GM13977 (cell line): ENCODE results near the gene B3GLCT.
"Not testable (repeated sequence)": the region's sequence is repeated elsewhere in the genome, so short reads cannot be mapped to it uniquely, and the experiment has no call there.

ENCODE experiments used
- DNase-seq: peaks from one replicate; pipeline ENCODE4 v3.0.0; 2012; ENCODE audit warnings: low spot score
- in situ Hi-C: fragments of 300-500 bp; cut with MboI; formaldehyde crosslinking; loops from one replicate; pipeline ENCODE4 v1.12.0; 2022; ENCODE audit warnings: low sequenced_read_pairs, low pct_unique_long_range_greater_than_20kb, mixed read lengths, inconsistent platforms; ENCODE audit not compliant: unreplicated experiment
- TF ChIP-seq, protein P1 (sequence below): IDR thresholded peaks from 2 replicates; pipeline ENCODE4 v1.5.1; 2012; ENCODE audit warnings: mild to moderate bottlenecking, control low read depth; ENCODE audit not compliant: insufficient read depth; ENCODE audit errors: extremely low read depth, missing control alignments

The B3GLCT gene

DNA sequence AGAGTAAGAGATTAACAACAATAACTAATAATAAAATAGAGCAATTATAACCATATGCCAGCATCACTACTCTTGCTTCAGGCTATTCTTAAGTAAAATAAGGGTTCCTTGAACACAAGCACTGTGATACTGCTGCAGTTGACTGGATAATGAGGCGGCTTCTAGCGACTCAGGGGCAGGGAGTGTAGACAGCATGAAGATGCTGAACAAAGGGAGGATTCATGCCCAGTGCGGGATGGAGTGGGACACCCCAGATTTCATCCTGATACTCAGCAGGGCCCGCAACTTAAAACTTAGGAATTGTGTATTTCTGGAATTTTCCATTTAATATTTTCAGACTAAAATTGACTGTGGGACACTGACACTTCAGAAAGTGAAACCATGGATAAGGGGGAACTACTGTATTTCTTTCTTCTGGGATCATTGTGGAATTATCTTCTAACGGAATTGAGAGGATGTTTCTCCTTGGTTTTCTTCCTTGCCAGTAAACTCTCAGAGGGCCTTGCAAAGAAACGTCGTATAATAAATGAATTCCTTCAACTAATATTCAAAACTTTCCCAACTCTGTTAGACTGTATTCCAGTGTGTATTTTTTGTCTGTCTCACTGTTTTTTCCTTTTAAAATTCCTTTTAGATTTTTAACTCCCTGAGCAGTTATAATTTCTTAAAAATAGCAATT is 127.5 kb downstream of the B3GLCT start:
- DNase-seq, result no peak
- in situ Hi-C loops, result no loop called here
- TF ChIP-seq, protein P1, sequence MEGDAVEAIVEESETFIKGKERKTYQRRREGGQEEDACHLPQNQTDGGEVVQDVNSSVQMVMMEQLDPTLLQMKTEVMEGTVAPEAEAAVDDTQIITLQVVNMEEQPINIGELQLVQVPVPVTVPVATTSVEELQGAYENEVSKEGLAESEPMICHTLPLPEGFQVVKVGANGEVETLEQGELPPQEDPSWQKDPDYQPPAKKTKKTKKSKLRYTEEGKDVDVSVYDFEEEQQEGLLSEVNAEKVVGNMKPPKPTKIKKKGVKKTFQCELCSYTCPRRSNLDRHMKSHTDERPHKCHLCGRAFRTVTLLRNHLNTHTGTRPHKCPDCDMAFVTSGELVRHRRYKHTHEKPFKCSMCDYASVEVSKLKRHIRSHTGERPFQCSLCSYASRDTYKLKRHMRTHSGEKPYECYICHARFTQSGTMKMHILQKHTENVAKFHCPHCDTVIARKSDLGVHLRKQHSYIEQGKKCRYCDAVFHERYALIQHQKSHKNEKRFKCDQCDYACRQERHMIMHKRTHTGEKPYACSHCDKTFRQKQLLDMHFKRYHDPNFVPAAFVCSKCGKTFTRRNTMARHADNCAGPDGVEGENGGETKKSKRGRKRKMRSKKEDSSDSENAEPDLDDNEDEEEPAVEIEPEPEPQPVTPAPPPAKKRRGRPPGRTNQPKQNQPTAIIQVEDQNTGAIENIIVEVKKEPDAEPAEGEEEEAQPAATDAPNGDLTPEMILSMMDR, result no peak

DNA sequence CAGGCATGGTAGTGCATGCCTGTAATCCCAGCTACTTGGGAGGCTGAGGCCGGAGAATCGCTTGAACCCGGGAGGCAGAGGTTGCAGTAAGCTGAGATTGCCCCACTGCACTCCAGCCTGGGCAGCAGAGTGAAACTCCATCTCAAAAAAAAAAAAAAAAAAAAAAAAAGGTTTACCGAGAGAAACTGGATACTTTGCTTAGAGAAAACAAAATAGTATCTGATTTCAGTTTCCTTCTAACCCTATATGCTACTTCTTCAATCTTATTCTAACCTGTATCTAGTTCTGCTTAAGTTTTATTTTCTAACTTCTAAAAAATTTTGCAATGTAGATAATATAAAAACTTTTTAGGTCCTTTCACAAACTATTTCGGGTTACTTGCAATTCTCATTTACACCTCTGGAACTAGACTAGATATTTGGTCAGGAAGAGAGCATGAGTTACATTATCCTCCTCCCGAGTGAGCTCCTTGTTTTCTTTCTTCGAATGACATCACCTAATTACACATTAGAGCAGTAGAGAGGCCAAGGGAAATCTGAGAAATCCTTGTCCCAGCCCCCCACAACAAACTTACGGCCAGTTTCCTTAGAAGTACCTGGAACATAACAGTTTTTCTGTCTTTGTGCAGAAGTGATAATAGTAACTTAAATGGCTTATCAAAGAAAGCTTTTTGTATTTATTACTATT is 128.9 kb downstream of the B3GLCT start:
- DNase-seq, result no peak
- TF ChIP-seq, protein P1, result no peak
- in situ Hi-C loops, result no loop called here

DNA sequence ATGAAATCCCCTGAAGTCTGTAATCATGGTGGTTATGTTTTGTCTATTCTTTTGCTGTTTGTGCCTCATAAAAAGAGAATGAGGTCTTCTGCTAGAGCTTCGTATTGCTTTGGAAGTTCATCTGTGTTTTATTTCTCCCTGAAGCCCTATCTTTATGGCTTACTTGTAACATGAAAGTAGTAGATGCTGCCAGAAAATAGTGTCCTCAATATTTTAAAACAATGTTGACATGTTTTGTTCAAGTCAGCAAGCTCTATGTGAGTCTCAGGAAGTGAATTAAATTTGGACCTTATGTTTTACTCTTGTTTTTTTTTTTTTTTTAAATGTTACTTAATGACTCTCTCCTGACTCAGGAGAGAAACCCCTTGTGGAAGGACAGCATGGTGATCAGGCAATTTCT is 130.5 kb downstream of the B3GLCT start:
- no peak for DNase-seq
- TF ChIP-seq, protein P1, result no peak
- in situ Hi-C loops, result no loop called here

DNA sequence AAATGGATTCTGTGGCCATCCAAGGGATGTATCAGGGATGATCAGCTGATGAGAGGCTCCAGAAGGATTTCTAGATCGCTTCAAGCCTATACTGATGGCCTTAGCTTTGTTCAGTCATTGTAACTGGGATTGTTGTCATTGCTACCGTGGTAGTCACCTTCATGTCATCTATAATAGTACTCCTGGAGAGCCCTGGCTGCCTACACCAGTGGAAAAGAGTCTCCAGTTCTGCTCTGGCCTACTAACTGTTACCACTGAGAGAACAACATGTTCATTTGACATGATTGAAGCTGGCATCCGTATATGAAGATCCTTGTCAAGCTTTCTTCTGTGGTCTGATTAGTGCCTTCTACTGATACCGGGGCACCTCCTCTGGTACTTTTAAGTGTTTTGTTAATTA is 131.3 kb downstream of the B3GLCT start:
- TF ChIP-seq, protein P1, result no peak
- DNase-seq, result no peak
- in situ Hi-C loops, result no loop called here

DNA sequence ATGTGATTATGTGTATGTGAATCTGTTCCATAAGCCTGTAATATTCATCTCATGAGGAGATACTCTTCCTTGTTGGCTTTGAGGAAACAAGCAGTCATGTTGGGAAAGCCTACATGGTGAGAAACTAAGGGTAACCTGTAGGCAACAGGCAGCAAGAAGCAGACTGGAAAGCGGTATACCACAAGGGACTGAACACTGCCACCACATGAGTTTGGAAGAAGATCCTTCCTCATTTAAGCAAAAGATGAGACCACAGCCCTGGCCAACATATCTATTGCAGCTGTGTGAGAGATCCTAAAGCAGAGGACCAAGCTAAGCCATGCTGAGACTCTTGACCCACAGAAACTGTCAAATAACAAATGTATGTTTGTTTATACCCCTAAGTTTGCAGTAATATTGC is 134.8 kb downstream of the B3GLCT start:
- in situ Hi-C loops, result no loop called here
- TF ChIP-seq, protein P1, result no peak
- no peak for DNase-seq

DNA sequence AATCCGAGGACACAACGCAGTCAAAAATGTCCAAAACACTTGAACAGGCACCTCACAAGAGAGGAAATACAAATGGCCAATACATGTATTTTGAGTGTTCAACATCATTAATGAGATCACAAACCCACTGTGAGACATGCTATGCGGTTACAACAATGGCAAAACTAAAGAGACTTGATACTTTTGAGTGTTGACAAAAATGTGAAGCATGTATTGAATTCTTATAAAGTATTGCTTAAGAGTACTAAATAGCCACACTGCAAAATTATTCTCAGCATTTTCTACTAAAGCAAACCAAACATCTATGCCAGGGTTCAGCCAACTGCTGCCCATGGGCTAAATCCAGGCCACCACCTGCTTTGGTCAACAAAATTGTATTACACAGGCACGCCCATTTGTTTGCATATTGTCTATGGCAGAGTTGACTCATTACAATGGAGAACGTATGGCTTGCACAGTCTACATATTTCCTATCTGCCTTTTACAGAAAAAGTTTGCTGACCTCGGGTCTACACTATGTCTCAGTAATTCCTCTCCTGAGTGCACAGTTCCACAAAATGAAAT is 135.3 kb downstream of the B3GLCT start:
- DNase-seq, result no peak
- TF ChIP-seq, protein P1, result no peak
- in situ Hi-C loops, result no loop called here

DNA sequence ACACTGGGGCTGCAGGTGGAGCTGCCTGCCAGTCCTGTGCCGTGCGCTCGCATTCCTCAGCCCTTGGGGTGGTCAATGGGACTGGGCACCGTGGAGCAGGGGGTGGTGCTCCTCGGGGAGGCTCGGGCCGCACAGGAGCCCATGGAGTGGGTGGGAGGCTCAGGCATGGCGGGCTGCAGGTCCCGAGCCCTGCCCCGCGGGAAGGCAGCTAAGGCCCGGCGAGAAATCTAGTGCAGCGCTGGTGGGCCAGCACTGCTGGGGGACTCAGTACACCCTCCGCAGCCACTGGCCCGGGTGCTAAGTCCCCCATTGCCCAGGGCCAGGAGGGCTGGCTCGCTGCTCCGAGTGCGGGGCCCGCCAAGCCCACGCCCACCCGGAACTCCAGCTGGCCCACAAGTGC is 139.8 kb downstream of the B3GLCT start:
- in situ Hi-C loops, DNase-seq: not testable (repeated sequence)

DNA sequence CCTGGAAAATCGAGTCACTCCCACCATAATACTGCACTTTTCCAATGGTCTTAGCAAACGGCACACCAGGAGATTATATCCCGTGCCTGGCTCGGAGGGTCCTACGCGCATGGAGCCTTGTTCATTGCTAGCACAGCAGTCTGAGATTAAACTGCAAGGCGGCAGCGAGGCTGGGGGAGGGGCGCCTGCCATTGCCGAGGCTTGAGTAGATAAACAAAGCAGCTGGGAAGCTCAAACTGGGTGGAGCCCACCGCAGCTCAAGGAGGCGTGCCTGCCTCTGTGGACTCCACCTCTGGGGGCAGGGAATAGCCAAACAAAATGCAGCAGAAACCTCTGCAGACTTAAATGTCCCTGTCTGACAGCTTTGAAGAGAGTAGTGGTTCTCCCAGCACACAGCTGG is 141.1 kb downstream of the B3GLCT start:
- in situ Hi-C loops, DNase-seq: not testable (repeated sequence)
